Measurements from ENCODE around the gene ELP5.

The ELP5 gene

GRCh38 chr17:7256766-7257456 is 4.9 kb downstream of the ELP5 start:
- no peak for DNase-seq

- no peak for DNase-seq
These were observed 6.9 kb downstream of the ELP5 start for GRCh38 chr17:7258731-7259554.

GRCh38 chr17:7259555-7259889 is 7.5 kb downstream of the ELP5 start:
- DNase-seq, result no peak

- DNase-seq, result no peak
These were observed 8.1 kb downstream of the ELP5 start for GRCh38 chr17:7260151-7260550.

GRCh38 chr17:7260651-7261378 is 8.8 kb downstream of the ELP5 start:
- DNase-seq, result no peak

- no peak for DNase-seq
These were observed 9.6 kb downstream of the ELP5 start for GRCh38 chr17:7261379-7262191.

GRCh38 chr17:7262192-7262934 is 10.3 kb downstream of the ELP5 start, which contains the start of gene CLDN7:
CLDN7 (minus strand) TSS chr17:7262478; CDS start chr17:7262043, 435 bp downstream.
- DNase-seq, result no peak

GRCh38 chr17:7262935-7263800 is 11.2 kb downstream of the ELP5 start:
- no peak for DNase-seq

GRCh38 chr17:7263801-7264078 is 11.7 kb downstream of the ELP5 start:
- DNase-seq, result no peak

- DNase-seq, result no peak
These were observed 14.8 kb downstream of the ELP5 start for GRCh38 chr17:7266784-7267183.

- DNase-seq, result no peak
These were observed 27.4 kb downstream of the ELP5 start for GRCh38 chr17:7279448-7279847.

- peak; percentile 68 for DNase-seq
These were observed 28.6 kb downstream of the ELP5 start for GRCh38 chr17:7280519-7281073.

GRCh38 chr17:7281074-7281952 is 29.3 kb downstream of the ELP5 start, which contains the start of gene SLC2A4:
SLC2A4 (plus strand) TSS chr17:7281718; CDS start chr17:7281935, 217 bp downstream.
- DNase-seq, result peak; percentile 91

GRCh38 chr17:7281953-7282751 is 30.1 kb downstream of the ELP5 start:
- no peak for DNase-seq

GRCh38 chr17:7282752-7283321 is 30.8 kb downstream of the ELP5 start:
- no peak for DNase-seq

- DNase-seq, result no peak
These were observed 31.6 kb downstream of the ELP5 start for GRCh38 chr17:7283471-7284216.

- DNase-seq, result no peak
These were observed 32.9 kb downstream of the ELP5 start for GRCh38 chr17:7284911-7285310.

Data from fibroblast of skin of abdomen (primary cell).